ENCODE data around the gene PCBP3. TPM values are rescaled to one million over a fixed set of nuclear protein-coding genes. Genes with fewer than 3 reads are reported as not detected.
A peak's percentile ranks its signal among the peaks of the same experiment; 100 is the strongest.
"Not testable (repeated sequence)": the region's sequence is repeated elsewhere in the genome, so short reads cannot be mapped to it uniquely, and the experiment has no call there.

Gene PCBP3
- total RNA-seq, 2 donors from 2014 or later: 2.1 to 5.3 TPM

- no peaks in the 10 kb centered on the region for H3K9me3 ChIP-seq
- no peak for DNase-seq
- no peak overlapping the region for H3K27ac ChIP-seq
- no peak overlapping the region for H3K9ac ChIP-seq (ENCODE audit: low read depth in 2 of 2, low read length in 2 of 2)
- TF ChIP-seq, protein P1, sequence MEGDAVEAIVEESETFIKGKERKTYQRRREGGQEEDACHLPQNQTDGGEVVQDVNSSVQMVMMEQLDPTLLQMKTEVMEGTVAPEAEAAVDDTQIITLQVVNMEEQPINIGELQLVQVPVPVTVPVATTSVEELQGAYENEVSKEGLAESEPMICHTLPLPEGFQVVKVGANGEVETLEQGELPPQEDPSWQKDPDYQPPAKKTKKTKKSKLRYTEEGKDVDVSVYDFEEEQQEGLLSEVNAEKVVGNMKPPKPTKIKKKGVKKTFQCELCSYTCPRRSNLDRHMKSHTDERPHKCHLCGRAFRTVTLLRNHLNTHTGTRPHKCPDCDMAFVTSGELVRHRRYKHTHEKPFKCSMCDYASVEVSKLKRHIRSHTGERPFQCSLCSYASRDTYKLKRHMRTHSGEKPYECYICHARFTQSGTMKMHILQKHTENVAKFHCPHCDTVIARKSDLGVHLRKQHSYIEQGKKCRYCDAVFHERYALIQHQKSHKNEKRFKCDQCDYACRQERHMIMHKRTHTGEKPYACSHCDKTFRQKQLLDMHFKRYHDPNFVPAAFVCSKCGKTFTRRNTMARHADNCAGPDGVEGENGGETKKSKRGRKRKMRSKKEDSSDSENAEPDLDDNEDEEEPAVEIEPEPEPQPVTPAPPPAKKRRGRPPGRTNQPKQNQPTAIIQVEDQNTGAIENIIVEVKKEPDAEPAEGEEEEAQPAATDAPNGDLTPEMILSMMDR (IDR thresholded peaks at IDR 0.05): no peak
- intact Hi-C loops (cut with DNase I): no loop called here
- no peaks in the 10 kb centered on the region for H3K27me3 ChIP-seq
- no peak overlapping the region for H3K4me3 ChIP-seq
- no peaks in the 10 kb centered on the region for H3K4me1 ChIP-seq
- no peaks in the 10 kb centered on the region for H3K36me3 ChIP-seq
These were observed 161.3 kb downstream of the PCBP3 start for GRCh38 chr21:45804809-45805313.

DNA sequence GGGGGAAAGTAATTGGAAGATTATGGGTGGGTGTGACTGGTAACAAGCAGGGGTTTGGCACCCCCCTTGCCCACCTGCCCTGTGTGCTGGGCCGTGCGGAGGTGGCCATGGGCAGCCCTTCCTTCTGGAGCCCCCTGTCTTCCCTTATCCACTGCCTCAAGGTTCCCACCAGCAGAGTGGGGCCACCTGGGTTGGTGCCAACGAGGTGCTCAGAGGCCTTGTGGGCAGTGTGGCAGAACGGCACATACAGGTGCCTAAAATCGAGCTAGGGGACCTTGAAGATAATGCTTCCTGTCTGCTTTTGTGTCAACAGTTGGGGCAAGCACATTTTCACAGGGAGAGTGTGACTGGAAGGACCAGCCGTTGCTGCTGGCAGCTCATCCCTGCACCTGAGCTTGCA is 161.8 kb downstream of the PCBP3 start:
- H3K36me3 ChIP-seq: no peaks in the 10 kb centered on the region
- TF ChIP-seq, protein P1 (IDR thresholded peaks at IDR 0.05): no peak
- no peaks in the 10 kb centered on the region for H3K4me1 ChIP-seq
- no peak overlapping the region for H3K9ac ChIP-seq (ENCODE audit: low read depth in 2 of 2, low read length in 2 of 2)
- H3K4me3 ChIP-seq: no peak overlapping the region
- no peaks in the 10 kb centered on the region for H3K9me3 ChIP-seq
- no peaks in the 10 kb centered on the region for H3K27me3 ChIP-seq
- H3K27ac ChIP-seq: no peak overlapping the region
- intact Hi-C loops (cut with DNase I): no loop called here
- DNase-seq: no peak

GRCh38 chr21:45806042-45806441 is 162.5 kb downstream of the PCBP3 start:
- H3K27ac ChIP-seq: no peak overlapping the region
- intact Hi-C loops (cut with DNase I): no loop called here
- H3K9ac ChIP-seq (ENCODE audit: low read depth in 2 of 2, low read length in 2 of 2): no peak overlapping the region
- H3K9me3 ChIP-seq: no peaks in the 10 kb centered on the region
- H3K4me1 ChIP-seq: no peaks in the 10 kb centered on the region
- H3K36me3 ChIP-seq: no peaks in the 10 kb centered on the region
- DNase-seq: no peak
- no peaks in the 10 kb centered on the region for H3K27me3 ChIP-seq
- no peak overlapping the region for H3K4me3 ChIP-seq
- TF ChIP-seq, protein P1 (IDR thresholded peaks at IDR 0.05): no peak

GRCh38 chr21:45808663-45809062 is 165.1 kb downstream of the PCBP3 start:
- H3K4me1 ChIP-seq; intact Hi-C loops (cut with DNase I): not testable (repeated sequence)

GRCh38 chr21:45809421-45809820 is 165.9 kb downstream of the PCBP3 start:
- Histone ChIP-seq H3K27ac (no peak overlapping the region), H3K4me1 (no peaks in the 10 kb centered on the region), H3K9me3 (no peaks in the 10 kb centered on the region), H3K27me3 (no peaks in the 10 kb centered on the region), H3K4me3 (no peak overlapping the region), H3K36me3 (no peaks in the 10 kb centered on the region), H3K9ac (ENCODE audit: low read depth in 2 of 2, low read length in 2 of 2) (no peak overlapping the region)
- TF ChIP-seq, protein P1 (IDR thresholded peaks at IDR 0.05): no peak
- peak; percentile 0 for DNase-seq
- intact Hi-C loops (cut with DNase I): no loop called here

More at GRCh38 chr21:45808663-45809062, 165.1 kb downstream of the PCBP3 start:
- not testable (repeated sequence) for H3K27ac ChIP-seq; DNase-seq; H3K36me3 ChIP-seq; H3K4me3 ChIP-seq; H3K9ac ChIP-seq (ENCODE audit: low read depth in 2 of 2, low read length in 2 of 2); H3K27me3 ChIP-seq; H3K9me3 ChIP-seq

- Histone ChIP-seq H3K9ac (ENCODE audit: low read depth in 2 of 2, low read length in 2 of 2) (no peak overlapping the region), H3K27ac (no peak overlapping the region), H3K9me3 (no peaks in the 10 kb centered on the region), H3K4me3 (no peak overlapping the region), H3K36me3 (no peaks in the 10 kb centered on the region), H3K27me3 (no peaks in the 10 kb centered on the region), H3K4me1 (no peaks in the 10 kb centered on the region)
- TF ChIP-seq, protein P1 (IDR thresholded peaks at IDR 0.05): no peak
- peak; percentile 3 for DNase-seq
- intact Hi-C loops (cut with DNase I): no loop called here
These were observed 167.6 kb downstream of the PCBP3 start for GRCh38 chr21:45811136-45811535.

- intact Hi-C loops (cut with DNase I); DNase-seq; H3K9me3 ChIP-seq; H3K36me3 ChIP-seq; H3K27me3 ChIP-seq; H3K27ac ChIP-seq; H3K4me3 ChIP-seq; H3K4me1 ChIP-seq; H3K9ac ChIP-seq (ENCODE audit: low read depth in 2 of 2, low read length in 2 of 2): not testable (repeated sequence)
These were observed 170.8 kb downstream of the PCBP3 start for GRCh38 chr21:45814210-45814940.

DNA sequence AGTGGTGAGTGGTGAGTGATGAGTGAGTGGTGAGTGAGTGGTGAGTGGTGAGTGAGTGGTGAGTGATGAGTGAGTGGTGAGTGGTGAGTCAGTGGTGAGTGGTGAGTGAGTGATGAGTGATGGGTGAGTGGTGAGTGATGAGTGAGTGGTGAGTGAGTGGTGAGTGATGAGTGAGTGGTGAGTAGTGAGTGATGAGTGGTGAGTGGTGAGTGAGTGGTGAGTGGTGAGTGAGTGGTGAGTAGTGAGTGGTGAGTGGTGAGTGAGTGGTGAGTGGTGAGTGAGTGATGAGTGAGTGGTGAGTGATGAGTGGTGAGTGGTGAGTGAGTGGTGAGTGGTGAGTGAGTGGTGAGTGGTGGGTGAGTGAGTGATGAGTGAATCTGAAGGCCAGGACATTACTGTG is 172.3 kb downstream of the PCBP3 start:
- not testable (repeated sequence) for H3K9me3 ChIP-seq; H3K4me1 ChIP-seq; H3K36me3 ChIP-seq; DNase-seq; H3K27me3 ChIP-seq; H3K9ac ChIP-seq (ENCODE audit: low read depth in 2 of 2, low read length in 2 of 2); H3K4me3 ChIP-seq; H3K27ac ChIP-seq
- intact Hi-C loops (cut with DNase I): loop anchor here (5.0 kb wide), 1 partner anchor 258 kb away; no protein-coding TSS in a partner anchor
